GM10266 (cell line): ENCODE measurements around the gene ATP6V0D1.

ENCODE experiments used
- DNase-seq: peaks from one replicate; pipeline ENCODE4 v3.0.0; 2012; ENCODE audit errors: extremely low spot score
- TF ChIP-seq, protein P1 (sequence below): IDR thresholded peaks from 2 replicates; pipeline ENCODE4 v1.5.1; 2012; ENCODE audit warnings: mild to moderate bottlenecking, low read depth; ENCODE audit not compliant: control insufficient read depth, insufficient read depth; ENCODE audit errors: missing control alignments

The ATP6V0D1 gene

DNA sequence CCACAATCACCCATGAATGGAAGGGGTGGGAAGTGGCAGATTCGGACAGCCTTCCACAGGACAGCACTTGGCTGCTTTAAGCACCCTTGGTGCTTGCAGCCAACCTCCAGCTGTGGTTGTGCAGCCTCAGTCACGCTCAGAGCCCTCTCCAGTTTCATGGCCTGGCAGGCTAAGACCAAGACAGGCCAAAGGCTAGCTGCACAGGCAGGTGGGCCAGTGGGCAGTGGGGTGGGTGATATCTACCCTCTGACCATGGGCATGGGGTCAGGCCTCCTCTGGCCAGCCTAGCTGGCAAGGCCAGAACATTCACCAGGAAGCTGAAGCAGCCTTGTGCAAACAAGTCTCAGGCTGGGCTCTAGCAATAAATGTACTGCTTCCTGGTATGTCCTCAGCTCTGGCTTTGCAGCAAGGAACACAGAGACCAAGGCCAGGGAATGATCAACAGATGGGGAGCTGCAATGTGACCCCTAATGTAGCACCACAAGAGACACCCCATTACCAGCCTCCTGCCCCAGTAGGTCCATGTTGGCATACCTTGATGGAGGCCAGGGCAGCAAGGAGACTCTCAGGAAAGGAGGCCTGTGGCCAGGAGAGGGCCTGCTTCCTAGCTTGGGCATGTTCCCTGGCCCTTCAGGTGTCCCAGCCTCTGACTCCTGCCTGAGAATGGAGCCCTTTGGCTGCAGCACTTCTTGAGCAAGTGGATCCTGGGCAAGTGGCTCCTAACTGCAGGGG is 29.1 kb downstream of the ATP6V0D1 start:
- DNase-seq = no peak
- TF ChIP-seq, protein P1, sequence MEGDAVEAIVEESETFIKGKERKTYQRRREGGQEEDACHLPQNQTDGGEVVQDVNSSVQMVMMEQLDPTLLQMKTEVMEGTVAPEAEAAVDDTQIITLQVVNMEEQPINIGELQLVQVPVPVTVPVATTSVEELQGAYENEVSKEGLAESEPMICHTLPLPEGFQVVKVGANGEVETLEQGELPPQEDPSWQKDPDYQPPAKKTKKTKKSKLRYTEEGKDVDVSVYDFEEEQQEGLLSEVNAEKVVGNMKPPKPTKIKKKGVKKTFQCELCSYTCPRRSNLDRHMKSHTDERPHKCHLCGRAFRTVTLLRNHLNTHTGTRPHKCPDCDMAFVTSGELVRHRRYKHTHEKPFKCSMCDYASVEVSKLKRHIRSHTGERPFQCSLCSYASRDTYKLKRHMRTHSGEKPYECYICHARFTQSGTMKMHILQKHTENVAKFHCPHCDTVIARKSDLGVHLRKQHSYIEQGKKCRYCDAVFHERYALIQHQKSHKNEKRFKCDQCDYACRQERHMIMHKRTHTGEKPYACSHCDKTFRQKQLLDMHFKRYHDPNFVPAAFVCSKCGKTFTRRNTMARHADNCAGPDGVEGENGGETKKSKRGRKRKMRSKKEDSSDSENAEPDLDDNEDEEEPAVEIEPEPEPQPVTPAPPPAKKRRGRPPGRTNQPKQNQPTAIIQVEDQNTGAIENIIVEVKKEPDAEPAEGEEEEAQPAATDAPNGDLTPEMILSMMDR = no peak

DNA sequence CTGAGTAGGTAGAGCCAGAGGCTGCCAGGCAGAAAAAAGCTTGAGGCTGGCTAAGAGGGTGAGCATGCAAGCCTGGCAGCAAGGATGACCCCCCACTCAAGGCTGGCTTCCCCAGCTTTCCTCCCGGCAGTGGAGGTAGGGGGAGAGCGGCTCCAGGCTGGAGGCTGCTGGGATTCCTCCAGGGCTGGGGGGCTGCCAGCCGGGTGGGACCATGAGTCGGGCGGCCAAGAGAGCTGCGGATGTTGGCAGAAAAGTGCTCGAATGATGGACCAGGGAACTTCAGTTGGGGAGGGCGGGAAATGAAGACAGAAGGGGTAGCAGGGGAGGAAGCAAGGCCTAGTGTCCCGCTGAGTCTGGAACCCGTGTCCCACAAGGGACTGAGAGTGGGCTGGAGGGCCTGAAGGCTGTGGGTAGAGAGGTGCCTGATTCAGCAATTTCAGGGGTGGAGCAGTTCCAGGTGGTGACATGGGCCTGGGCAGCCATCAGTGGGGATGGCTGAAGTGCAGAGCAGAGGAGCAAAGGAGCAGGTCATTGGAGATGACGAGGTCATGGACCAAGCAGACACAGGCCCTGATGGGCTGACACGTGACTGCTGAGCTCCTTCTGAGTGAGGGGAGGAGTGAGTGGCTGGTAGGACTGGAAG is 29.8 kb downstream of the ATP6V0D1 start:
- no peak for DNase-seq
- TF ChIP-seq, protein P1 = no peak

DNA sequence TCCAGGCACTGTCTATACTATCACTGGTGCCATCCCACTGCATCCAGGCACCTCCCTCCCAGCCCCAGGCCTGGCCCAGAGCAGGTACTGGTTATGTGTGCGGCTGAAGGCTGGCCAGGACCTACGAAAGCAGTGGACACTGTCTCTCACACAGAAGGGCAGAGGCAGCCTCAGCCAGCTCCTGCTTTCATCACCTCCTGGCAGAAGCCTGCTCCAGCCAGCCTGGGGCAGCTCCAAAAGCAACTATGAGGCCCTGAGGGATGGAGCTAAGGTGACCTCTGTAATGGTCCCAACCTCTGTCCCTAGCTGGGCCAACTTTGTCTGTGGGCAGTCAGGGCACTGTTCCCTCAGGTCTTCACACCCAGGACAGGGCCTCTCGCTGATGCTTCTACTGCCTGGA is 31.2 kb downstream of the ATP6V0D1 start:
- DNase-seq = no peak
- TF ChIP-seq, protein P1 = no peak

DNA sequence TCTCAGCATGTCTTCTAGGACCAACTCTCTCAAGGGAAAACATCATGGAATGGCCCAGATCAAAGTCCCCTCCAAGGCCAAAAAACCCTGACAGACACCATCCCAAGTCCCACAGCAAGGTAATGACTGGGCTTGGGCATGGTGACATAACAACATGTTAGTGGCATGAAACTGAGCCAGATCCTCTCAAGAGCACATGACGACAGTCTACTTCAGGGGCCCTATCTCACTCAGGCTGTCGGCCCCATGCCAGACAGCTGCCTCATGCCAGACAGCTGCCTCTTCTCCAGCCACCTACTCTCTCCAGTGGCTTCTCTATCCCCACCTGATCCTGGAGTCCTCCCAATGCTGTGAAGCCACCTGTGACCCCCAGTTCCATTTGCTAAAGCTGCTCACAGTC is 31.6 kb downstream of the ATP6V0D1 start:
- TF ChIP-seq, protein P1 = no peak
- no peak for DNase-seq

DNA sequence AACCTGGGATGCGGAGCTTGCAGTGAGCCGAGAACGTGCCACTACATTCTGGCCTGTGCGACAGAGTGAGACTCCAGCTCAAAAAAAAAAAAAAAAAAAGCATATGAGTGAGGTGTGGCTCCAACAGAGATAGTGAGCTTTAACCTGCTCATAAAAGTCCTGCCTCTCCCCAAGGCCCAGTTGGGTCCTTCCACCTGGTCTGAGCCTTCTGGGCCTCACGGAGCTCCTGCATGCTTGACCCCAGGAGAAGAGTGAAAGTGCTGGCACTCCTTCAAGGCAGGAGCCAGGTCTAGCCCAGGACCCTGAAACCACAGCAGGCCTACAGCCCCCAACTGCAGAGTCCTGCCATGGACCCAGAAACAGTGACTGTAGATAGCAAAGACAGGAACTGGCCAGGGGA is 32.4 kb downstream of the ATP6V0D1 start:
- DNase-seq = no peak
- TF ChIP-seq, protein P1 = no peak

DNA sequence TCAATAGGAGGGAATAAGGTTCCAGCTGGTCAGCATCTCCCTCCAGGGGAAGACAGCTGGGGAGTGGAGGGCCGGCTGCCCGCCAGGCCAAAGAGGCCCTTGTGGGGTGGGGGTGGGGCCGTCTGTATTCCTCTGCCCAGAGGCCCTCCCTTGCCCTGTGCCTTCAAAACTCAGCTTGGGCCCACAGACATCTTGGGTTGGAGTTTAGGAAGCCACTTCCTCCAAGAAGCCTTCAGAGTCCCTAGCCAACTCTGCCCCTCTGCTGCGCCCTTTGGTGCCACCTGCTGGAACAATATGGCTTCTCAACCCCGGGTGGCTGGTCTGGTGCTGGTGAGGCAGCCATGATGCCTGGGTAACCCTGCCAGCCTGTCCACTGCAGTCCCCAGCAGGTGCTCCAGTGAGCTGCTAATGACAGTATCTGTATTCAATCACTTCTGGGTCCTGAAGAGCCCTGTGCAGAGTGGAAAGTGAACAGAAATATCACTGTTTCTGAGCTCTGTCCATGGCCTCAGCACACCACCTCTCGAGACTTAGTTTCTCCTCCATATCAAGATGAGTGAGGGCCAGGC is 33.4 kb downstream of the ATP6V0D1 start:
- DNase-seq = peak; percentile 77

More for the DNA sequence above, 33.4 kb downstream of the ATP6V0D1 start:
- TF ChIP-seq, protein P1 = peak; percentile 60
